HEK293 (cell line): ENCODE measurements around the gene GAMT.

ENCODE experiments used
- GLI4 ChIP-seq: fragments of 450-650 bp; formaldehyde crosslinking; IDR thresholded peaks from 2 replicates; pipeline ENCODE4 v1.5.1; 2016; ENCODE audit warnings: missing biosample characterization, missing genetic modification characterization
- GLIS2 ChIP-seq: fragments of 450-650 bp; formaldehyde crosslinking; IDR thresholded peaks from 2 replicates; pipeline ENCODE4 v1.5.1; 2016; ENCODE audit warnings: missing biosample characterization, missing genetic modification characterization
- PRDM10 ChIP-seq: fragments of 450-650 bp; formaldehyde crosslinking; IDR thresholded peaks from 2 replicates; pipeline ENCODE4 v1.5.1; 2016; ENCODE audit warnings: missing biosample characterization, missing genetic modification characterization
- SALL2 ChIP-seq: fragments of 450-650 bp; formaldehyde crosslinking; IDR thresholded peaks from 2 replicates; pipeline ENCODE4 v1.5.0; 2017; ENCODE audit warnings: missing biosample characterization, mild to moderate bottlenecking, missing genetic modification characterization, borderline replicate concordance
- SETDB1 ChIP-seq: IDR thresholded peaks from one replicate; pipeline ENCODE4 v1.6.1; 2017; ENCODE audit warnings: mild to moderate bottlenecking, low read length, moderate library complexity, mixed read lengths; ENCODE audit not compliant: insufficient read length
- SP3 ChIP-seq: fragments of 450-650 bp; formaldehyde crosslinking; IDR thresholded peaks from 2 replicates; pipeline ENCODE4 v1.5.1; 2016; ENCODE audit warnings: missing biosample characterization, missing genetic modification characterization
- ZBTB44 ChIP-seq: fragments of 450-650 bp; IDR thresholded peaks from 2 replicates; pipeline ENCODE4 v1.5.1; 2018; ENCODE audit warnings: missing biosample characterization, mild to moderate bottlenecking, missing genetic modification characterization
- ZFHX2 ChIP-seq: fragments of 450-650 bp; formaldehyde crosslinking; conservative IDR thresholded peaks from 2 replicates; pipeline ENCODE4 v1.5.1; 2016; ENCODE audit warnings: missing biosample characterization, missing genetic modification characterization
- ZIC2 ChIP-seq: fragments of 450-650 bp; formaldehyde crosslinking; IDR thresholded peaks from 2 replicates; pipeline ENCODE4 v1.5.1; 2016; ENCODE audit warnings: missing biosample characterization, missing genetic modification characterization
- ZNF10 ChIP-seq: fragments of 450-650 bp; formaldehyde crosslinking; IDR thresholded peaks from 2 replicates; pipeline ENCODE4 v1.5.1; 2017; ENCODE audit warnings: missing biosample characterization, missing genetic modification characterization
- ZNF112 ChIP-seq: fragments of 450-650 bp; formaldehyde crosslinking; IDR thresholded peaks from 2 replicates; pipeline ENCODE4 v1.5.0; 2017; ENCODE audit warnings: missing biosample characterization, missing genetic modification characterization
- ZNF148 ChIP-seq: fragments of 450-650 bp; formaldehyde crosslinking; IDR thresholded peaks from 2 replicates; pipeline ENCODE4 v1.5.0; 2017; ENCODE audit warnings: missing biosample characterization, missing genetic modification characterization, borderline replicate concordance
- ZNF19 ChIP-seq: fragments of 450-650 bp; formaldehyde crosslinking; IDR thresholded peaks from 2 replicates; pipeline ENCODE4; 2016; ENCODE audit warnings: missing biosample characterization, missing genetic modification characterization, low read depth
- ZNF221 ChIP-seq: fragments of 450-650 bp; formaldehyde crosslinking; IDR thresholded peaks from 2 replicates; pipeline ENCODE4 v1.5.1; 2017; ENCODE audit warnings: missing biosample characterization, missing genetic modification characterization, borderline replicate concordance
- ZNF37A ChIP-seq: fragments of 450-650 bp; IDR thresholded peaks from 2 replicates; pipeline ENCODE4 v1.5.1; 2018; ENCODE audit warnings: missing biosample characterization, missing genetic modification characterization
- ZNF394 ChIP-seq: fragments of 450-650 bp; formaldehyde crosslinking; IDR thresholded peaks from 2 replicates; pipeline ENCODE4 v1.5.1; 2016; ENCODE audit warnings: missing biosample characterization, missing genetic modification characterization, mild to moderate bottlenecking, moderate library complexity, borderline replicate concordance
- ZNF473 ChIP-seq: fragments of 450-650 bp; formaldehyde crosslinking; IDR thresholded peaks from 2 replicates; pipeline ENCODE4 v1.5.1; 2017; ENCODE audit warnings: missing biosample characterization, missing genetic modification characterization
- ZNF530 ChIP-seq: fragments of 450-650 bp; formaldehyde crosslinking; IDR thresholded peaks from 2 replicates; pipeline ENCODE4 v1.5.1; 2016; ENCODE audit warnings: low read depth, missing biosample characterization, missing genetic modification characterization
- ZNF549 ChIP-seq: fragments of 450-650 bp; IDR thresholded peaks from 2 replicates; pipeline ENCODE4 v1.5.1; 2018; ENCODE audit warnings: missing biosample characterization, missing genetic modification characterization, mild to moderate bottlenecking, inconsistent platforms, moderate library complexity
- ZNF561 ChIP-seq: fragments of 450-650 bp; IDR thresholded peaks from 2 replicates; pipeline ENCODE4 v1.5.1; 2018; ENCODE audit warnings: missing biosample characterization, missing genetic modification characterization, borderline replicate concordance
- ZNF621 ChIP-seq: fragments of 450-650 bp; formaldehyde crosslinking; IDR thresholded peaks from 2 replicates; pipeline ENCODE4 v1.5.1; 2017; ENCODE audit warnings: missing biosample characterization, missing genetic modification characterization
- ZNF776 ChIP-seq: fragments of 450-650 bp; formaldehyde crosslinking; IDR thresholded peaks from 2 replicates; pipeline ENCODE4 v1.5.0; 2017; ENCODE audit warnings: missing biosample characterization, missing genetic modification characterization, borderline replicate concordance
- ZSCAN16 ChIP-seq: fragments of 450-650 bp; formaldehyde crosslinking; IDR thresholded peaks from 2 replicates; pipeline ENCODE4 v1.5.1; 2016; ENCODE audit warnings: missing biosample characterization, missing genetic modification characterization
- ZSCAN30 ChIP-seq: fragments of 450-650 bp; IDR thresholded peaks from 2 replicates; pipeline ENCODE4 v1.5.1; 2018; ENCODE audit warnings: missing biosample characterization, mild to moderate bottlenecking, missing genetic modification characterization, moderate library complexity
- TF ChIP-seq, protein P1 (sequence below): fragments of 450-650 bp; formaldehyde crosslinking; IDR thresholded peaks from 2 replicates; pipeline ENCODE4 v1.5.1; 2016; ENCODE audit warnings: missing biosample characterization, missing genetic modification characterization, borderline replicate concordance
- TF ChIP-seq, protein P2 (sequence below): fragments of 450-650 bp; formaldehyde crosslinking; IDR thresholded peaks from 2 replicates; pipeline ENCODE4 v1.5.1; 2016; ENCODE audit warnings: missing biosample characterization, missing genetic modification characterization

The GAMT gene

GRCh38 chr19:1361601-1362386, 39.5 kb downstream of the GAMT start (continued):
- TF ChIP-seq PRDM10, result 0 out of 2 replicates have a peak, but pooled peaks have one; percentile 13
- no peak; the same call in 1 of the 2 replicates for TF ChIP-seq ZNF776 (tag by site-specific recombination)
- peak; percentile 65; the same call in 1 of the 2 replicates for TF ChIP-seq ZNF37A (tag by site-specific recombination)
- TF ChIP-seq ZSCAN30, result no peak
- TF ChIP-seq ZNF10 (tag by site-specific recombination), result no peak
- TF ChIP-seq ZBTB44 (tag by site-specific recombination), result peak; percentile 84
- TF ChIP-seq ZNF148 (tag by site-specific recombination), result peak; percentile 84; the same call in 1 of the 2 replicates
- no peak for TF ChIP-seq ZNF473 (tag by site-specific recombination)
- peak; percentile 78; the same call in 1 of the 2 replicates for TF ChIP-seq ZNF112 (tag by site-specific recombination)
- no peak for TF ChIP-seq SETDB1
- TF ChIP-seq SP3 (tag by site-specific recombination), result no peak
- no peak for TF ChIP-seq GLIS2 (tag by site-specific recombination)
- TF ChIP-seq ZNF394 (tag by site-specific recombination), result peak; percentile 53; the same call in 1 of the 2 replicates
- TF ChIP-seq ZNF561, result peak; percentile 81
- peak; percentile 82; the same call in 1 of the 2 replicates for TF ChIP-seq ZNF621
- peak; percentile 28; the same call in 1 of the 2 replicates for TF ChIP-seq ZNF221
- 0 out of 2 replicates have a peak, but pooled peaks have one; percentile 18 for TF ChIP-seq SALL2 (tag by site-specific recombination)
- TF ChIP-seq ZNF19 (tag by site-specific recombination), result no peak
- no peak for TF ChIP-seq ZNF530 (tag by site-specific recombination)
- TF ChIP-seq ZSCAN16 (tag by site-specific recombination), result no peak
- TF ChIP-seq GLI4 (tag by site-specific recombination), result no peak
- TF ChIP-seq, protein P1, sequence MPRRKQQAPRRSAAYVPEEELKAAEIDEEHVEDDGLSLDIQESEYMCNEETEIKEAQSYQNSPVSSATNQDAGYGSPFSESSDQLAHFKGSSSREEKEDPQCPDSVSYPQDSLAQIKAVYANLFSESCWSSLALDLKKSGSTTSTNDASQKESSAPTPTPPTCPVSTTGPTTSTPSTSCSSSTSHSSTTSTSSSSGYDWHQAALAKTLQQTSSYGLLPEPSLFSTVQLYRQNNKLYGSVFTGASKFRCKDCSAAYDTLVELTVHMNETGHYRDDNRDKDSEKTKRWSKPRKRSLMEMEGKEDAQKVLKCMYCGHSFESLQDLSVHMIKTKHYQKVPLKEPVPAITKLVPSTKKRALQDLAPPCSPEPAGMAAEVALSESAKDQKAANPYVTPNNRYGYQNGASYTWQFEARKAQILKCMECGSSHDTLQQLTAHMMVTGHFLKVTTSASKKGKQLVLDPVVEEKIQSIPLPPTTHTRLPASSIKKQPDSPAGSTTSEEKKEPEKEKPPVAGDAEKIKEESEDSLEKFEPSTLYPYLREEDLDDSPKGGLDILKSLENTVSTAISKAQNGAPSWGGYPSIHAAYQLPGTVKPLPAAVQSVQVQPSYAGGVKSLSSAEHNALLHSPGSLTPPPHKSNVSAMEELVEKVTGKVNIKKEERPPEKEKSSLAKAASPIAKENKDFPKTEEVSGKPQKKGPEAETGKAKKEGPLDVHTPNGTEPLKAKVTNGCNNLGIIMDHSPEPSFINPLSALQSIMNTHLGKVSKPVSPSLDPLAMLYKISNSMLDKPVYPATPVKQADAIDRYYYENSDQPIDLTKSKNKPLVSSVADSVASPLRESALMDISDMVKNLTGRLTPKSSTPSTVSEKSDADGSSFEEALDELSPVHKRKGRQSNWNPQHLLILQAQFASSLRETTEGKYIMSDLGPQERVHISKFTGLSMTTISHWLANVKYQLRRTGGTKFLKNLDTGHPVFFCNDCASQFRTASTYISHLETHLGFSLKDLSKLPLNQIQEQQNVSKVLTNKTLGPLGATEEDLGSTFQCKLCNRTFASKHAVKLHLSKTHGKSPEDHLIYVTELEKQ (tag by site-specific recombination), result peak; percentile 32; the same call in 1 of the 2 replicates
- peak; percentile 26; the same call in 1 of the 2 replicates for TF ChIP-seq ZIC2
- TF ChIP-seq ZNF549, result no peak
- TF ChIP-seq, protein P2, sequence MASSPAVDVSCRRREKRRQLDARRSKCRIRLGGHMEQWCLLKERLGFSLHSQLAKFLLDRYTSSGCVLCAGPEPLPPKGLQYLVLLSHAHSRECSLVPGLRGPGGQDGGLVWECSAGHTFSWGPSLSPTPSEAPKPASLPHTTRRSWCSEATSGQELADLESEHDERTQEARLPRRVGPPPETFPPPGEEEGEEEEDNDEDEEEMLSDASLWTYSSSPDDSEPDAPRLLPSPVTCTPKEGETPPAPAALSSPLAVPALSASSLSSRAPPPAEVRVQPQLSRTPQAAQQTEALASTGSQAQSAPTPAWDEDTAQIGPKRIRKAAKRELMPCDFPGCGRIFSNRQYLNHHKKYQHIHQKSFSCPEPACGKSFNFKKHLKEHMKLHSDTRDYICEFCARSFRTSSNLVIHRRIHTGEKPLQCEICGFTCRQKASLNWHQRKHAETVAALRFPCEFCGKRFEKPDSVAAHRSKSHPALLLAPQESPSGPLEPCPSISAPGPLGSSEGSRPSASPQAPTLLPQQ (tag by site-specific recombination), result peak; percentile 44; the same call in 1 of the 2 replicates
- no peak for TF ChIP-seq ZFHX2 (tag by site-specific recombination)
